Uterus (tissue), 2 donors: ENCODE results near the gene C19orf47.

ENCODE experiments used
- CTCF ChIP-seq, 4 experiments: fragments of 200-600 bp in 2 of 4; fragments of 450-650 bp in 2 of 4; sonication (generic) in 2 of 4; IDR thresholded peaks; one replicate each; pipeline ENCODE4 v1.5.1; 2016 to 2019; ENCODE audit warnings: antibody characterized with exemption in 4 of 4, mild to moderate bottlenecking in 2 of 4, moderate library complexity in 1 of 4
- POLR2A ChIP-seq, 2 donors: fragments of 450-650 bp; IDR thresholded peaks; one replicate each; pipeline ENCODE4 v1.6.1; 2016; ENCODE audit warnings: antibody characterized with exemption in 2 of 2, mild to moderate bottlenecking in 1 of 2, moderate library complexity in 1 of 2

- TF ChIP-seq CTCF (IDR thresholded peaks at IDR 0.05) (no peak), POLR2A (IDR thresholded peaks at IDR 0.05) (no peak)
Observed at GRCh38 chr19:40388481-40388880, 40.3 kb upstream of the C19orf47 start.
